ENCODE measurements around the gene PRSS58.

GRCh38 chr7:142228537-142229104 is 29.2 kb downstream of the PRSS58 start:
- no peak for TF ChIP-seq EP300 (IDR thresholded peaks at IDR 0.05)
- TF ChIP-seq, protein P1, sequence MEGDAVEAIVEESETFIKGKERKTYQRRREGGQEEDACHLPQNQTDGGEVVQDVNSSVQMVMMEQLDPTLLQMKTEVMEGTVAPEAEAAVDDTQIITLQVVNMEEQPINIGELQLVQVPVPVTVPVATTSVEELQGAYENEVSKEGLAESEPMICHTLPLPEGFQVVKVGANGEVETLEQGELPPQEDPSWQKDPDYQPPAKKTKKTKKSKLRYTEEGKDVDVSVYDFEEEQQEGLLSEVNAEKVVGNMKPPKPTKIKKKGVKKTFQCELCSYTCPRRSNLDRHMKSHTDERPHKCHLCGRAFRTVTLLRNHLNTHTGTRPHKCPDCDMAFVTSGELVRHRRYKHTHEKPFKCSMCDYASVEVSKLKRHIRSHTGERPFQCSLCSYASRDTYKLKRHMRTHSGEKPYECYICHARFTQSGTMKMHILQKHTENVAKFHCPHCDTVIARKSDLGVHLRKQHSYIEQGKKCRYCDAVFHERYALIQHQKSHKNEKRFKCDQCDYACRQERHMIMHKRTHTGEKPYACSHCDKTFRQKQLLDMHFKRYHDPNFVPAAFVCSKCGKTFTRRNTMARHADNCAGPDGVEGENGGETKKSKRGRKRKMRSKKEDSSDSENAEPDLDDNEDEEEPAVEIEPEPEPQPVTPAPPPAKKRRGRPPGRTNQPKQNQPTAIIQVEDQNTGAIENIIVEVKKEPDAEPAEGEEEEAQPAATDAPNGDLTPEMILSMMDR (IDR thresholded peaks at IDR 0.05): no peak
- TF ChIP-seq POLR2A (IDR thresholded peaks at IDR 0.05): no peak

Measured in tibial nerve (tissue), 4 donors.